Endodermal cell (in vitro differentiated cells): ENCODE results near the gene ANLN. TPM values are rescaled to one million over a fixed set of nuclear protein-coding genes. Genes with fewer than 3 reads are reported as not detected.
A peak's percentile ranks its signal among the peaks of the same experiment; 100 is the strongest.

Source experiments
- DNase-seq: peaks from one replicate; pipeline ENCODE4 v3.0.0-alpha.2; 2017
- H3K27ac ChIP-seq: 2 replicates; pipeline ENCODE4 v1.5.1; 2013; ENCODE audit warnings: mild to moderate bottlenecking, low read depth, low read length, moderate library complexity
- H3K27me3 ChIP-seq: 2 replicates; pipeline ENCODE4 v1.6.1; 2013; ENCODE audit warnings: mild to moderate bottlenecking, low read length, moderate library complexity; ENCODE audit not compliant: insufficient read depth, control insufficient read depth, poor library complexity, severe bottlenecking
- H3K36me3 ChIP-seq: 2 replicates; pipeline ENCODE4 v1.7.0; 2013; ENCODE audit warnings: mild to moderate bottlenecking, low read length, moderate library complexity; ENCODE audit not compliant: control insufficient read depth, insufficient read depth
- H3K4me1 ChIP-seq: one replicate; pipeline ENCODE4 v1.7.0; 2013; ENCODE audit warnings: low read length; ENCODE audit not compliant: control insufficient read depth, insufficient read depth
- H3K4me3 ChIP-seq: 2 replicates; pipeline ENCODE4 v1.5.1; 2013; ENCODE audit warnings: mild to moderate bottlenecking, low read length, moderate library complexity
- H3K9ac ChIP-seq: 2 replicates; pipeline ENCODE4 v1.6.1; 2013; ENCODE audit warnings: mild to moderate bottlenecking, low read length, moderate library complexity; ENCODE audit not compliant: poor library complexity, severe bottlenecking; ENCODE audit errors: extremely low read depth
- H3K9me3 ChIP-seq: 2 replicates; pipeline ENCODE4 v1.6.1; 2013; ENCODE audit warnings: mild to moderate bottlenecking, low read length, moderate library complexity; ENCODE audit not compliant: control insufficient read depth
- H3K27ac Mint-ChIP-seq: 2 replicates; pipeline ENCODE4 v1.8.0; 2020; ENCODE audit warnings: mixed read lengths
- H3K27me3 Mint-ChIP-seq: 2 replicates; pipeline ENCODE4 v1.8.0; 2021; ENCODE audit warnings: mild to moderate bottlenecking, mixed read lengths; ENCODE audit not compliant: insufficient read depth
- H3K36me3 Mint-ChIP-seq: 2 replicates; pipeline ENCODE4 v1.8.0; 2020; ENCODE audit warnings: low read depth, mixed read lengths
- H3K4me1 Mint-ChIP-seq: 2 replicates; pipeline ENCODE4 v1.8.0; 2020; ENCODE audit warnings: mixed read lengths
- H3K4me3 Mint-ChIP-seq: 2 replicates; pipeline ENCODE4 v1.8.0; 2020; ENCODE audit warnings: mild to moderate bottlenecking, moderate library complexity, mixed read lengths
- H3K9me3 Mint-ChIP-seq: 2 replicates; pipeline ENCODE4 v1.8.0; 2020; ENCODE audit warnings: mild to moderate bottlenecking, mixed read lengths
- CTCF ChIP-seq: fragments of 200-600 bp; sonication (generic); conservative IDR thresholded peaks from 2 replicates; pipeline ENCODE4 v1.5.0; 2021; ENCODE audit warnings: antibody characterized with exemption, mild to moderate bottlenecking
- WGBS, 2 experiments: methylation state at CpG; one replicate each; pipeline versions ENCODE4 v1.1.5 to v1.1.7; 2013; ENCODE audit warnings: missing lambda C conversion rate in 2 of 2, mixed read lengths in 1 of 2; ENCODE audit not compliant: insufficient coverage in 1 of 2, insufficient read length in 1 of 2; 5-methylcytosine and 5-hydroxymethylcytosine counted together
- total RNA-seq, 2 donors: library from RNA; stranded (reverse); fragmentation: NEBNext Ultra II Directional in 1 of 2; extraction: Animal tissue kit (Norgen Biotek cat#: 25700) in 1 of 2; gene quantifications; 2 replicates in 1 of 2; 3 replicates in 1 of 2; pipeline ENCODE4 v1.2.1, GENCODE V29; 2021

Gene ANLN
- total RNA-seq, 2 donors from 2014 or later, result 78.6 to 138 TPM

DNA sequence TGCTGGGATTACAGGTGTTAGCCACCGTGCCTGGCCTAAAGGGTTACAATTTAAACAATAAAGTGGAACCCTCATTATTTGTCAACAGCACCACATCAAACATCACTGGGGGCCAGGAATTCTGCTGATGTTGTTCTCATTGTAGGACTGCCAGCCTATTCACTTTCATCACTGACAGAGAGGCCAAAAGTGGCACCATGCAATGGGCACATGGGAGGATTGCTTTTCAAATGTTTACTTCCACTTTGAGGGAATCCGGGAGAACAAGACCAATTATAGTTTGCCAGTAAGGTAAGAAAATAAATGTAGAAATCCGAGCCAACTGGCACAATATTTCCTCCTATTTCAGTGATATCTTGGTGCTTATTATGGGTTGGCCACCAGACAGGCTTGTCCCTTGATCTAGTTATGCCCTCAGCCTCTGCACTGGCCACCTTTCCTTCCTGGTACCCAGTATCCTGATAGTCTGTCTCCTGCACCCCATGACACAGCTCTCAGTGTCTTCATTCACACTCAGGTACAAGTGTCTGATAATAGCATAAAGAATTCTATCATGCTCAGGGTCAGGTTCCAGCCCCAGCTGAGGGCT lies 82.6 kb downstream of the ANLN start:
- WGBS, 2 experiments, result 90 to 98% methylated on average over 2 to 3 of the region's 3 CpGs
- no peaks in the 10 kb centered on the region for H3K27me3 Mint-ChIP-seq
- H3K27me3 ChIP-seq, result no peaks in the 10 kb centered on the region
- H3K4me3 Mint-ChIP-seq, result no peak overlapping the region
- no peak for TF ChIP-seq CTCF
- H3K4me3 ChIP-seq, result no peak overlapping the region
- DNase-seq, result no peak
- no peaks in the 10 kb centered on the region for H3K4me1 ChIP-seq
- no peak overlapping the region for H3K27ac Mint-ChIP-seq
- H3K36me3 Mint-ChIP-seq, result no peaks in the 10 kb centered on the region
- H3K4me1 Mint-ChIP-seq, result peaks cover 3% of the 10 kb centered on the region
- no peak overlapping the region for H3K27ac ChIP-seq
- H3K9ac ChIP-seq, result no peak overlapping the region
- H3K9me3 ChIP-seq, result no peaks in the 10 kb centered on the region
- H3K36me3 ChIP-seq, result no peaks in the 10 kb centered on the region
- H3K9me3 Mint-ChIP-seq, result peaks cover 5% of the 10 kb centered on the region

DNA sequence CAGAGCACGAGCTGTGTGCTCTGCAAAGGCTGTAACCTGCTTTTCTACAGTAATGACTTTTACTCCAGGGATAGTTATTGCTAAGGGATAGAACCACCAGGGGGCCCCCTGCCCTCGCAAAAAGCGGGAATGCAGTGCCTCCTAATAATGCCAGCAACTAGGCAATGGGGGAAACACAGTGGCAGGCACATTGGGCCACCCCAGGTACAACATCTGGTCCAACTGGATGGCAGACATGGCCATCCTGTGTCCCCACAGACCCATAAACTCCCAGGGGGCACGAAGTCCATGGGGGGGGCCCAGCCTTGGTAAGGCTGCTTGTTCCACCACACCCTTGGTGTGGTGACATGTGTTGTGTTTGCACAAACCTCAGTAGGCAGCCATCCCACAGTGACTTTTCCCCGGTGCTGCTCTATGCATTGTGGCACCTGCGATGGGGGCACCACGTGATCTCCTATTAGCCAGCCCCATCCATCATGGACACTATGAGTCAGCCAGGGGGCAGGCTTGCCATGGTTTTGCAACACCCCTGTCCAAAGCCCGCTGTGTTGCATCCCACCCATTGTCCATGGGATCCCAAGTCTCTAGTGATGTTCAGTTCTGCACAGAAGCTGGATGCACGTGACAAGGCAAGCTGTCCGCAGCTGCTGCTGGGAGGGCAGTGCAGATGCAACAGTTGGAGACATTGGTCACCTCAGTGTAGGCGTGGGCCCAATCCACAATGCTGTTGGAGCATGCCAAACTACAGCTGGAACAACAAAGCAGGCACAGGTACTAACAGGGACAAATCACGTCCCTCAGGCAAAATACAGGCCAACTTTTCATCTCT lies 84.0 kb downstream of the ANLN start:
- Histone ChIP-seq H3K9me3 (no peaks in the 10 kb centered on the region), H3K27me3 (no peaks in the 10 kb centered on the region), H3K4me3 (no peak overlapping the region), H3K36me3 (no peaks in the 10 kb centered on the region), H3K4me1 (no peaks in the 10 kb centered on the region), H3K9ac (no peak overlapping the region), H3K27ac (no peak overlapping the region)
- WGBS, 2 experiments, result 78 to 92% methylated on average over 9 to 12 of the region's 12 CpGs
- no peaks in the 10 kb centered on the region for H3K9me3 Mint-ChIP-seq
- TF ChIP-seq CTCF, result peak; percentile 87
- no peaks in the 10 kb centered on the region for H3K27me3 Mint-ChIP-seq
- H3K36me3 Mint-ChIP-seq, result no peaks in the 10 kb centered on the region
- H3K4me1 Mint-ChIP-seq, result peaks cover 3% of the 10 kb centered on the region
- H3K4me3 Mint-ChIP-seq, result no peak overlapping the region
- peak; percentile 91 for DNase-seq
- H3K27ac Mint-ChIP-seq, result no peak overlapping the region

- WGBS, 2 experiments, result 91 to 93% methylated on average over 5 to 6 of the region's 6 CpGs
- no peak overlapping the region for H3K4me3 Mint-ChIP-seq
- no peaks in the 10 kb centered on the region for H3K27me3 Mint-ChIP-seq
- peaks cover 3% of the 10 kb centered on the region for H3K4me1 Mint-ChIP-seq
- no peaks in the 10 kb centered on the region for H3K36me3 ChIP-seq
- no peaks in the 10 kb centered on the region for H3K36me3 Mint-ChIP-seq
- H3K4me3 ChIP-seq, result no peak overlapping the region
- H3K9me3 Mint-ChIP-seq, result no peaks in the 10 kb centered on the region
- no peak overlapping the region for H3K9ac ChIP-seq
- H3K27ac Mint-ChIP-seq, result no peak overlapping the region
- no peaks in the 10 kb centered on the region for H3K27me3 ChIP-seq
- H3K9me3 ChIP-seq, result no peaks in the 10 kb centered on the region
- no peak for TF ChIP-seq CTCF
- H3K27ac ChIP-seq, result no peak overlapping the region
- H3K4me1 ChIP-seq, result no peaks in the 10 kb centered on the region
- no peak for DNase-seq
These were observed 84.8 kb downstream of the ANLN start for GRCh38 chr7:36474283-36475010.
